NCI-H2081 (cell line): ENCODE results near the gene RWDD4.
A peak's percentile ranks its signal among the peaks of the same experiment; 100 is the strongest.

ENCODE experiments used
- DNase-seq, 2 experiments: peaks; one replicate each; lab custom pipeline; 2025; lab: John Stamatoyannopoulos, UW

The RWDD4 gene

GRCh38 chr4:183659029-183659871, at the start of gene RWDD4, which contains the start of gene TRAPPC11:
RWDD4 (minus strand) TSS chr4:183659185; CDS start chr4:183658952, 233 bp downstream.
TRAPPC11 (plus strand) TSS chr4:183659293; CDS start chr4:183663868, 4,575 bp downstream.
- peak; percentile 91 to 97 for DNase-seq

- DNase-seq: no peak
Measured at GRCh38 chr4:183702492-183702891, 43.5 kb upstream of the RWDD4 start.

GRCh38 chr4:183700407-183700806, 41.4 kb upstream of the RWDD4 start:
- DNase-seq: no peak

- no peak for DNase-seq
Measured at GRCh38 chr4:183698909-183699308, 39.9 kb upstream of the RWDD4 start.

GRCh38 chr4:183691897-183692296, 32.9 kb upstream of the RWDD4 start:
- DNase-seq: no peak

- DNase-seq: no peak
Measured at GRCh38 chr4:183691006-183691405, 32.0 kb upstream of the RWDD4 start.

GRCh38 chr4:183688216-183688615, 29.2 kb upstream of the RWDD4 start:
- no peak for DNase-seq

GRCh38 chr4:183686461-183686860, 27.5 kb upstream of the RWDD4 start:
- DNase-seq: no peak

- DNase-seq: no peak
Measured at GRCh38 chr4:183681119-183681518, 22.1 kb upstream of the RWDD4 start.

GRCh38 chr4:183675625-183676024, 16.6 kb upstream of the RWDD4 start:
- no peak for DNase-seq

GRCh38 chr4:183674153-183674552, 15.2 kb upstream of the RWDD4 start:
- DNase-seq: no peak

- DNase-seq: no peak
Measured at GRCh38 chr4:183670960-183671555, 12.1 kb upstream of the RWDD4 start.

GRCh38 chr4:183670251-183670650, 11.3 kb upstream of the RWDD4 start:
- no peak for DNase-seq

GRCh38 chr4:183666088-183666487, 7.1 kb upstream of the RWDD4 start:
- no peak for DNase-seq

GRCh38 chr4:183659872-183660242, 872 bp upstream of the RWDD4 start:
- peak in 1 of 2 experiments; percentile 5 for DNase-seq

GRCh38 chr4:183658362-183659028, 490 bp downstream of the RWDD4 start:
- DNase-seq: peak in 1 of 2 experiments; percentile 1

- DNase-seq: no peak
Measured at GRCh38 chr4:183657564-183657963, 1.4 kb downstream of the RWDD4 start.

- no peak for DNase-seq
Measured at GRCh38 chr4:183645326-183645725, 13.7 kb downstream of the RWDD4 start.

- DNase-seq: no peak
Measured at GRCh38 chr4:183639291-183639690, 19.7 kb downstream of the RWDD4 start.

- DNase-seq: no peak
Measured at GRCh38 chr4:183638436-183638835, 20.5 kb downstream of the RWDD4 start.

GRCh38 chr4:183637461-183637860, 21.5 kb downstream of the RWDD4 start:
- DNase-seq: no peak

GRCh38 chr4:183636923-183637322, 22.1 kb downstream of the RWDD4 start:
- peak in 1 of 2 experiments; percentile 20 for DNase-seq

GRCh38 chr4:183636503-183636902, 22.5 kb downstream of the RWDD4 start:
- DNase-seq: no peak
